Ramos (cell line): ENCODE measurements around the gene HSD17B2.

Experiments used
- in situ Hi-C: fragments of 300-500 bp; cut with MboI; formaldehyde crosslinking; loops from one replicate; pipeline ENCODE4 v1.14.3; 2022; ENCODE audit warnings: low sequenced_read_pairs; ENCODE audit not compliant: unreplicated experiment

The HSD17B2 gene

DNA sequence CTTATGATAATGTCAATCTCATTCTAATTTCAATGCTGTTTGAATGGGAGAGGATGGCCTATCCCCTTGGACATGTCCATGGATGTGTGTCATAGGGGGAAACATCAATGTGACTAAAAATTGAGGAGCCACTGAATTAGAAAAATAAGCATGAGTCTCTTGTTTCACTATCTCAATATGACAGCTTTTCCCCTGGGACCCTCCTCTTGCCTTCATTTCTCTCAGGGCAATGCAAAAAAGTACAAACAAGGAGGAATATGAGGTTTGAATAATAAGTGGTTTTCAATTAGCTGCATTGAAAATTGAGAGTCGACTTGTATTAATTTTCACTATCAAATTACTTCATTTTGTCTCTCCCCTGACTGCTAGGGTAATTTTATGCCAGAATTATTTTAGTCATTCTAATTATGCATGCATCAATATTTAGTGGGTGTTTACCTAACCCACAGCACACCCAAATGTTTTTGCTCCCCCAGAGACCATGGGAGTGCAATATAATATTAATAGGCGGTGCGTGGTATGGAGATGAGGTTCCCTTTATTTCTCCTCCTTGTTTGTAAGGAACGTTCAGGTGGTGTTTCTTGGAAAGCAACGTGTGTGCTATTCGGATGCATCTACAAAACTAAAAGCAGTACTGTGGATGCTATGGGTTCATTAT lies 17.0 kb upstream of the HSD17B2 start:
- in situ Hi-C loops: no loop called here

DNA sequence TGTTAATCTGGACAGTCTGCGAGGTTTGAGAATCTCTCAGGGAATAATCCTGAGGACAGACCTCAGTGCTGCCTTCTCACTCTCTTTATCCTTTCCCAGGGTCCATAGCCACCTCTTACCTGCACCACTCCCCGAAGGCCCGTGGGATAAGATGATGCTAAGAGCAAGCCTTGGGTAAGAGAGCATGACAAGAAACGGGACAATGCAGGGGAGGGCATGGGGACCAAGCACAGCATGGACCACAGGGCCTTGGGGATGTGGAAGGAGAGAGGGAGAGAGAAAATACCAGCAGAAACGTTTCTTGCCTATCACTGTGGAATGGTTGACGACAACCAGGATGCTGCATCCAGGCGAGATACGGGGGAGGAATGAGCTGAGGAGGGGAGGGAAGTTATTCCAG lies 15.5 kb upstream of the HSD17B2 start:
- in situ Hi-C loops: no loop called here

DNA sequence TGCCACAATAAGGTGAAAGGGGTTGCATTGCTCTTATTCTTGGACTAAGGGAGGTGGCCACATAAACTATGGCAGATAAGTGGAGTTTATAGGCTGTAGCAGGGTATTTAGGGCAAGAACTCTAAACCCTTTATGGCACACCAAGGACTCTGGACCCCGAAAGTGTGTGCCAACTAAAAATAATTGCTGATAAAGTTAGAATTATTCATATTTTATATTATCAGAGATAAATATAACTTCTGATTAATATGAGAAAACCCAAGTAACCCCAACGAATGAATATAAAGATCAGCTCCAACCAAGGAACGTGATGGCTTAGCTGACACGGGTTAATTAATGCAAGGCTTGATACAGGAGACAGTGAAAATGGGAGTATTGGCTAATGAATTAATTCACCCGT lies 15.0 kb upstream of the HSD17B2 start:
- in situ Hi-C loops: no loop called here

DNA sequence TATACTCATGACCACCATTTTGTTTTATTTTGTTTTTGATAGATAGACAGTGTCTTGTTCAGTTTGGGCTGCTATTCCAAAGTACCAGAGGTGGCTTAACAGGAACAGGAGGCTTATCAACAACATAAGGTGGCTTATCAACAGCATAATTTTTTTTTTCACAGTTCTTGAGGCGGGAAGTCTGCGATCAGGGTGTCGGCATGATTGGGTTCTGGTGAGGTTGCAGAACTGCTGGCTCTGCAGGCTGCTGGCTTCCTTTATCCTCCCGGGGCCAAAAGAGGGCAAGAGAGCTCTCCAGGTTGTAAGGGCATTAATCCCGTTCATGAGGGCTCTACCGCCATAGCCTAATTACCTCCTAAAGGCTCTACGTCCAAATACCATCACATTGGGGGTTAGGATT lies 11.8 kb upstream of the HSD17B2 start:
- in situ Hi-C loops: no loop called here

DNA sequence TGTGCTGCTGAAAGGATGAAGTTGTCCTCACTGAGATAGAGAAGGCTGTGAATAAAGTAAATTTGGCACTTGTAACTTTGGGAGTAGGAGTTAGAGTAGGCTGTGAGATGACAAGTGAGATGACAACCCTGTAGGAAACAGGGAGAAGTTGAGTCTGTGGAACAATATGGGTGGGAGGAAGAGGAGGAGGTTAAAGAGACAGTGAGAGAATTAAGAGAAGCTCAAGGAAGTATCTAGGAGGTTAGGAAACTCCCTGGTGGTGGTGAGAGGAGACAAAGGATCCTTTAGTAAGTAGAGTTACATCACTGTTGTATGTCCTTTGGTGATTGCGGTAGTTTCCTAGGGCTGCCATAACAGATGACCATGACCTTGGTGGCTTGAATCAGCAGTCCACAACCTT lies 10.7 kb upstream of the HSD17B2 start:
- in situ Hi-C loops: no loop called here

DNA sequence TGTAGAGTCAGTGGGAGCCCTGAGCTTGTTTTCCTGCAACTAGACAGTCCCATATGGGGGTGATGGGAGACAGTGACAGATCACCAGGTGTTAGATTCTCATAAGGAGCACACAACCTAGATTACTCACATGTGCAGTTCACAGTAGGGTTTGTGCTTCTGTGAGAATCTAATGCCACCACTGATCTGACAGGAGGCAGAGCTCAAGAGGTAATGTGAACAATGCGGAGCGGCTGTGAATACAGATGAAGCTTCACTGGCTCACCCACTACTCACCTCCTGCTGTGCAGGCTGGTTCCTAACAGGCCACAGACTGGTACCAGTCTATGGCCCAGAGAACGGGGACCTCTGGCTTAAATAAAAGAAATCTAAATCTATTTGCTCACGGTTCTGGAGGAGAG lies 10.2 kb upstream of the HSD17B2 start:
- in situ Hi-C loops: no loop called here

DNA sequence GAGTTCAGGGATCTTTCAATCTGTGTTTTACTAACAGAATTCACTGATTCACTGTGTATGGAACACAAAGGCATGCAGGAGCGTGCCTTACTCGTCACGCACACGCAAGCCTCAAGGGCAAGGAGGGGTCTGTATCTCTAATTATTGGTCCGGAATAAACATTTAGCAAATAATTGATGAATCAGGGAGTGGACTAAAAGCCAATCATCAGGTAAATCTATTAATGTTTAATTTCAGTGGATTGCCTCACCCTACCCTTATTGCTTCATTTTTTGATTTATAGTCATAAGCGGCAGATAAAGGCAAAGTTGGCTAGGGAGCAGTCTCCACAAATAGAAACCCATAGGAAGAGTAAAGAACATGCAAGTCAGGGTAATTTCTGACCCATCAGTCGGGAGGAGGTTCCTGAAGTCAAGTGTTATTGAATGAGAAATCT lies 7.4 kb upstream of the HSD17B2 start:
- in situ Hi-C loops: no loop called here

DNA sequence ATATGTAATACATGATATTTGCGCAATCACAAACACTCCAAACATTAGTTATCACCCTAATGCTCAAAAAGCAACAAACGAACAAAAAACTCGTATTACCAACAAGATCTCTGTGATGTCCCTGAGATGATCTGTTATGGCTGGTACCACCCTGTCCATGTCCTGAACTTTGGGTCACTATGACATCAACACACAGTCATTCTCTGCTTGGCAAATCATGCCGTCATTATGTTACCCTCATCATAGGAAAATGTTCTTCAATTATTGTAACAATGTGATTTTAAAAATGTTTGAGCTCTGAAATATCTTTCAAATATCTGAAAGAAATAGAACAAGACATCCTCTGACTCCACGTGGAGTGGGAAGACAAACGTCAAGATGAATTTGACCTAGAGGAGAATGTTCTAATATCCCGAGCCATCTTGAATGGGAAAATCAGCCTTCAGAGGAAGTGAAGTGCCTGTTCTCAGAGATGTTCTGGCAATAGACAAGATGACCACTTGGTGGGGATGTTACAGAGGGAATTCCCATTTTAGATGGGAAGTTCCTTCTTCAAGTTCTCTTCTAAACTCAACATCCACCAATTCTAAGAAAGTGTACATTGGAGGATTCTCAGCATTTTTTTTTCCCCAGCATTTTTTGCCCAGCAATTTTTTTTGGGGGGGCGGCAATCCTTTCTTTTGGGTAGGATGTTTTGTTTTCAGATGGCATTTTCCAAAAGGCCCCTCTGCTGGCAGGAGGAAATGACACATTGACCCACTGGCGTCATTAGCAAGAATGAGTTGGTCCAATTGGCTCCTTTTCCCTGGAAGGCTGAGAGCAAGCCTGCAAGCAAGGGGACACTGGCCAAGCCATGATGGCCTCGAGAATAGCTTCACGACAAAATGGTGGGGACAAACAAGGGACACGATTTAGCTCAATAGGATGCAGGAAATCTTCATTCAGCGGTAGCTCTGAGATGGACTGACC lies 3.7 kb upstream of the HSD17B2 start:
- in situ Hi-C loops: no loop called here

DNA sequence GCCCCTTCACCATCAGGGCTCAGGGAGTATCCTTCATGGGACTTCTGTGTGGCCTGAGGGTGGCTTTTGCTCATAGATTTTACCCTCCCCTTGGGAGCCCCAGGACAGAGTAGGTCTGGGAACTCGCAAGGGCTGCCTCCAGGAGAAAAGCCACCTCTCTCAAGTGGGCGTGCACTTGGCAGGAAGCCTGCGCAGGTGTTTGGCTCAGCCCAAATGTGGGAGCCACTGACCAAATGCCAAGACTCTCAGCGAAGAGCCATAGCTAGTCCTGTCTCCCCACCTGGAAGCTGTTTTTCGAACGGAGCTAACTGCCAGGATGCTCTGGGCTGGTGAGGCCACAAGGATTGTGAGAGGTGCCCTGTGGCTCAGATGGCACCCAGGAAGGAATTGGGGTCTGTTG lies 2.0 kb upstream of the HSD17B2 start:
- in situ Hi-C loops: no loop called here

DNA sequence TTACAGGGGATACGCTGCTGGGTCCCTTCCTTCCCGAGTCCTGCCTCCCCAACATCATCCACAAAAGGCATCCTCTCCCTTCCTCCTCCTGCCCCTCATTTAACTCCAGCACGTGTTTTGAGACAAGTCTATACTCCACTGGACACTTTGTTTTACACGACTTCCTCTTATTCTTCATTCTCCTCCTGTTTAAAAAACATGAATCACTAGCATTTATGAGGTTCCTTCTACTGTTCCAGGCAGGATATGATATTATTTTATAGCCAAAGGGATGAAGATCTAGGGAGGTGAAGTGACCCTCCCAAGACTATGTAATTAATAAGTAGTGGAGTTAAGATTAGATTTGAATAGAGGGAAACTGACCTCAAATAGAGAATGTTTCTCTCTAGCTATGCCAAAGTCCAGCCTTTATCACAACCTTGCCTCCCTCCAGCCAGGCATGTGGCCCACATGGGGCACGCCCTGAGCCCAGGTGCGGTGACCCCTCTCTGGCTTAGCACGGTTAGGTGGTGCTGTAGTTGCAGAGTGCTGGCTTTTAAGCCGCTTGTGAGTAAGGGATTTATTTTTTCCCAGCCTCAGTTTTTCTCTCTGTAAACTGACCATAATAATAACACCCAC lies 1.3 kb upstream of the HSD17B2 start:
- in situ Hi-C loops: no loop called here

DNA sequence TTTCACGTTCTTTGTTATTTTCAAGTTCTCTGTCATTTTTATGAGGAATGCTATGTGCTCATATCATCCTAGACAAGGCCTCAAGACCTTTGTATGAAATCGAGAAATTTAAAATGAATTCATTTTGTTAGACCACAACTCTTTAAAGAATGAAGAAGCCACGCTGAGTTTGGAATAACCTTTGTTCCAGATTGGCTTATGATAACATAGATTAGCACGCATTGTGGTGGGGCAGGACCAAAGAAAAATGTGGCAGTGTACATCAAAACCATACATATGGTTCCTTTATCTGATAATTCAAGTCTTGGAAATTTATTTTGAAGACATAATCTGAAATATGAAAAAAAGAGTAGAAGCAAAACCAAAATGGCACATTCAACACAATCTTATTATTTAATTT lies 2.2 kb downstream of the HSD17B2 start:
- in situ Hi-C loops: no loop called here

DNA sequence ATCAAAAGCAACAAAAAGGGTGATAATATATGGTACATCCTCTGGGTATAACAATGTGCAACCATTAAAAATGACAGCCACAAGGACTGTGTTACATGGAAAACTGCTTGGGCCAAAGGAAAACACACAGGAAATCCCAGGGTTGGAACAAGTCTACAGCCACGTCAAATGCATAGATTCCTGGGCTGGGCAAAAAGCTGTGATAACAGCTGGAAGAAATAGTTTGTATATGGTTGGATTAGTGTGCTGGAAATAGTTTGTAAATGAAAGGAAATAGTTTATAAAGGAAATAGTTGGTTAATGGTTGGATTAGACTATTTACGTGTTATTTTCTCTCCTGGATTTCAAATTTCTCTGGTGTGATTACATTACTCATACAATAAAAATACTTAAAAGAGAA lies 2.6 kb downstream of the HSD17B2 start:
- in situ Hi-C loops: no loop called here

DNA sequence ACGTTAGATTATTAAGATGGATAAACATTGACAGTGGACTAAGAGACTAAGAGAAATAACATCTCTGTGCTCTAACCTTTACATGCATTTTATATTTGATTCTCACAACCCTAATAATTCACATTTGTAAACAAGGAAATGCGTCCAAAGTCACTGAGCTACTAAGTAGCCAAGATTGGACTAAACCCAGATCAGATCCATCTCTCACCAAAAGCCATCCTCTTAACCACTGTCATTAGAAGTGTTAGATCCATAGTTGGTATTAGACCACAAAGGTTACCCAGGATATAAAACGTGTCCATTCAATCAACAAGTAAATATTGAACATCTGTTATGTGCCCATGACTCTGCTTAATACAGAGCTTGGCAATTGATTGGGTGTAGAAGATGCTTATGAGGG lies 5.2 kb downstream of the HSD17B2 start:
- in situ Hi-C loops: no loop called here

DNA sequence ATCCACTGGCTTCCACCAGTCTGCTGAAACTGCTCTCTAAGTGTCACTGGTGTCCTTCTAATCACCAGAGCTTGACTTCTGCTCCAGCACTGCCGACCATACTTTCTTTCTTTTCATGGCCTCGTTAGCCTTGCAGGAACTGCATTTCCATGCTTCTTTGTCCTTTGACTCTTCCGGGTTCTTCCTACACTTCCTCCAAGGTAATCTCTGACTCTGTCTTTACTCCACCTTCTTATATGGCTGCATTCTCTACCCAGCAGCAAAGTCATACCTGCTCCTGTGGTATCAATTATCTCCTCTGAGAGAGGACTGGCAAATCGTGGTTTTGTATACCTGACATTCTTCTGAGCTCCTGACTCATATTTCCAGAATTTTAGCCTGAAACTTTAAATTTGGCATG lies 6.5 kb downstream of the HSD17B2 start:
- in situ Hi-C loops: no loop called here

DNA sequence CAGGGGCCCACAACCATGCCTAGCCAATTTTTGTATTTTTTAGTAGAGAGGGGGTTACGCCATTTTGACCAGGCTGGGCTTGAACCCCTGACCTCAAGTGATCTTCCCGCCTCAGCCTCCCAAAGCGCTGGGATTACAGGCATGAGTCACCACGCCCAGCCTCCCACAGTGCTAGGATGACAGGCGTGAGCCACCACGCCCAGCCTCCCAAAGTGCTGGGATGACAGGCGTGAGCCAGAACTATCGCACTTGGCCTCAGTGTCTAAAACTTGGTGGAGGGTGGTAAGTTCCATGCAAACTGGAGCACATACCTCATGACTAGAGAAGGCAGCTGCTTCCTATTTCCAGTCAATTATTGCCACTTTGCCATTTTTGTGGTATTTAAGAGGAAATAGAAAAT lies 7.1 kb downstream of the HSD17B2 start:
- in situ Hi-C loops: no loop called here

DNA sequence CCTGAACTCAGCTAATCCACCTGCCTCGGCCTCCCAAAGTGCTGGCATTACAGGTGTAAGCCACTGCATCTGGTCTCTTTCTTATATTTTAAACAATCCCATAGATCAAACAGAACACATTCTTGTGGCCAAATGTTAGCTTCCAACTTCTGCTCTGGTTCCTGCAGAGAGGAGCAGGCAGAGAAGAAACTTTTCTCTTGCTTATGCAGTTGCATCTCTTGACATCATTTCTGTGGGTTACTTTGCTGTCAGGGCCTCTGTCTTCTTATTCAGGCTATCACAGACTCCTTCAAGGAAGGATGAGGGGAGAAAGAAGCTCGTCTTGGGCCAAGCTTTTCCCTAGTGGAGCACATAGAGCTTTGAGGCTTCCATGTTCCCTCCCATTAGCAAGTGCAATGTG lies 7.8 kb downstream of the HSD17B2 start:
- in situ Hi-C loops: no loop called here

DNA sequence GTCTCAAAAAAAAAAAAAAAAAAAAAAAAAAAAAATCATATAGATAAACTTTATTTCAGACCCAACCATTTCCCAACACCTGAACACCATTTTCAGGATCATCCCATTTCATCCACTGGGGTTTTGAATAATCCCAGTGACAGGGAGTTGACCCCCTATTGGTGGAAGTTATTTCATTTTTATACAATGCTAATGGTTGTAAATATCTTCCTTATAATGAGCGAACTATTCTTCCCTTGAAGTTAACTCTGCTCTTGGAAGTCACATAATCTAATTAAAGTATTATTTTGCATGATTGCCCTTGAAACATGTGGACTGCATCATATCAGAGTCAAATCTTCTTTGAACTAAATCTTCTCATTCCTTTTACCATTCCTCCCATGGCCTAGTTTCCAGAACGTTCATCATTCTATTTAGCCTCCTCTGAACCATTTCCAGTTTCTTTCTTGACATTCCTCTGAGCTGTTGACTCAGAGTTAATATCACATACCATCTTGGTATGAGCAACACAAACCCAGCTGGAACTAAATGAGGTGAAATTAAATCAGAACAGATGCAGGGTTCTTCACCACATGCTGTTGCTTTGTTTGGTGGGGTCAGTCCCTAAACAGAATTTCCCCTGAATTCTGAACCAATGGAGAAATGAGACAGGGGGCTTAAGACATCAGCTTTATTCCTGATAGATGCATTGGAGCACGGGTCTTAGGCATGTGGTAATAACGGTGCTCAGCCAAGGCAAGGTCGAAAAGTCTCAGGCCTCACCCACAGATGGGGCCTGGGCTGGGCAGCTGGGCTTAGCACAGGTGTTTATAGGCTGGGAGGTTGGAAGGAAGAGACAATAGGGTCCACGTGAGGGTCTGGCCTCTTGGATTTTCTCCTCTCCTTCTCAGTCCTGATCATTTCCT lies 8.9 kb downstream of the HSD17B2 start:
- in situ Hi-C loops: no loop called here

DNA sequence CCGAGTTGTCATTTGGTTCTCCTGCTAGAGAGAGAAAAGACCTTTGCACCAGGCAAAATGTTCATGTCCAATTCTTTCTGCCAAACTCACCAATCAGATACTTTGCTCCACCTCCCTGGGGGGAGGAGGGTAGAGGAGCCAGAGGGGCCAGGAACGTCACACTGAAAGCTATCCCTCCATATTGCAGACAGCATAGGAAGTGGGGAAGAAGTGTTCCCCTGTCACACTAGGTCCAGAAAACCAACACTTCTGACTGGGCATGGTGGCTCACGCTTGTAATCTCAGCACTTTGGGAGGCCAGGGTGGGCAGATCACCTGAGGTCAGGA lies 9.5 kb downstream of the HSD17B2 start:
- in situ Hi-C loops: no loop called here

DNA sequence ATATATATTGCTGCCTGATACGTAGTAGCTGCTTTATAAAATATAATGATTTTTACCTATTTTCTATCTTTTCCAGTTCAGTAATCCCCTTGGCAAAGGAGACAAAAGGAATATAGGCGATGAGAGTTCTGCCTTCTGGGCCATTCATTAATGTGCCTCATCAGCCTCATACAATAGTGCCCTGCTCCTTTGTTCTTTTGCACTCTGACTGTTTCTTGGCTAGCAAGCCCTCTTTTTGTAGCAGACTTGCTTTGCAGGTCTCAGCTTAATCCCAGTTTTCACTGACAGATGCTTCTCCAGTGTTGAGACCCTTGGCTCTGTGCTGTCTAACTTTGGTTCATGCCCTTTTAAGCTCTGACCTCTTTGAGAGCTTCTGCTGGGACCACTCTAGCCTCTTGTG lies 10.4 kb downstream of the HSD17B2 start:
- in situ Hi-C loops: no loop called here

DNA sequence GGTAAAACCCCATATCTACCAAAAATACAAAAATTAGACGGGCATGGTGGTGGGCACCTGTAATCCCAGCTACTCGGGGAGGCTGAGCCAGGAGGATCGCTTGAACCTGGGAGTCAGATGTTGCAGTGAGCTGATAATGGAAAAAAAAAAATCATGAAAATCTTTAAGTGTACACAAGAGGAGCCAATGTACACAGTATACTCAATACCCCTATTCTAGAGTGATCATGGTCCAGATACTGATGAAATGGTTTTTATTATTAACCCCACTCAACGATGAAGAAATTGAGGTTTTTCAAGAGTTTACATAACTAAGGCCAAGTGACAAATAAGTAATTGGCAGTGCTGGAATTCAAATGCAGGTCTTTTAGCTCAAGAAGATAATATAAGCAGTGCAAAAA lies 11.5 kb downstream of the HSD17B2 start:
- in situ Hi-C loops: no loop called here
